SK-N-SH (cell line): ENCODE results near the gene OTOP3. TPM values are rescaled to one million over a fixed set of nuclear protein-coding genes. Genes with fewer than 3 reads are reported as not detected.

Experiments
- CTCF ChIA-PET: fragments of 300-600, 350-600 bp; formaldehyde crosslinking; extraction: SDS; loops from one replicate; lab custom pipeline; 2021; lab: Yijun Ruan, JAX
- POLR2A ChIA-PET: fragments of 350-600 bp; sonication (Branson Sonifier 250); formaldehyde crosslinking; extraction: SDS; loops from one replicate; lab custom pipeline; 2020; ENCODE audit warnings: antibody characterized with exemption, inconsistent platforms; lab: Yijun Ruan, JAX
- DNase-seq: peaks from one replicate; pipeline ENCODE4 v3.0.0; 2012
- H2AFZ ChIP-seq: fragments of 200-600 bp; sonication (generic); 2 replicates; pipeline ENCODE4 v1.8.1; 2016; ENCODE audit warnings: antibody characterized with exemption, mild to moderate bottlenecking, low read depth
- H3F3A ChIP-seq: fragments of 200-600 bp; sonication (generic); replicated peaks from 2 replicates; pipeline ENCODE3; 2016; ENCODE audit warnings: antibody characterized with exemption, mild to moderate bottlenecking; ENCODE audit not compliant: insufficient read depth
- H3K27ac ChIP-seq, 2 experiments: fragments of 200-500 bp in 1 of 2; fragments of 200-600 bp in 1 of 2; sonication (Bioruptor generic) in 1 of 2; sonication (generic), shearing (Covaris generic) in 1 of 2; 2 replicates each; pipeline versions ENCODE4 v1.5.1 to v1.6.1; 2014 to 2016; ENCODE audit warnings: low read depth in 2 of 2, inconsistent platforms in 1 of 2, low read length in 1 of 2, mild to moderate bottlenecking in 1 of 2, mixed read lengths in 1 of 2
- H3K27me3 ChIP-seq: fragments of 200-600 bp; sonication (generic), shearing (Covaris generic); 2 replicates; pipeline ENCODE4 v1.6.1; 2016; ENCODE audit warnings: mixed run types; ENCODE audit not compliant: insufficient read depth
- H3K36me3 ChIP-seq, 2 experiments: fragments of 200-500 bp in 1 of 2; fragments of 200-600 bp in 1 of 2; sonication (Bioruptor generic) in 1 of 2; sonication (generic) in 1 of 2; replicated peaks in 1 of 2; 2 replicates each; pipeline versions ENCODE3 to v1.5.1; 2014 to 2016; ENCODE audit warnings: low read length in 1 of 2, mild to moderate bottlenecking in 1 of 2; ENCODE audit not compliant: insufficient read depth in 2 of 2, control insufficient read depth in 1 of 2
- H3K4me1 ChIP-seq, 2 experiments: fragments of 200-500 bp in 1 of 2; fragments of 200-600 bp in 1 of 2; sonication (Bioruptor generic) in 1 of 2; sonication (generic), shearing (Covaris generic) in 1 of 2; 2 replicates each; pipeline versions ENCODE4 v1.5.1 to v1.6.1; 2014 to 2016; ENCODE audit warnings: low read depth in 1 of 2, low read length in 1 of 2, mixed run types in 1 of 2; ENCODE audit not compliant: insufficient read depth in 2 of 2, control insufficient read depth in 1 of 2
- H3K4me2 ChIP-seq: fragments of 200-600 bp; sonication (generic), shearing (Covaris generic); 2 replicates; pipeline ENCODE4 v1.6.1; 2017; ENCODE audit warnings: mixed run types
- H3K4me3 ChIP-seq, 2 experiments: fragments of 200-500 bp in 1 of 2; fragments of 200-600 bp in 1 of 2; sonication (Bioruptor generic) in 1 of 2; sonication (generic), shearing (Covaris generic) in 1 of 2; 2 replicates each; pipeline versions ENCODE4 v1.5.1 to v1.8.1; 2014 to 2016; ENCODE audit warnings: low read depth in 2 of 2, inconsistent platforms in 1 of 2, low read length in 1 of 2, mild to moderate bottlenecking in 1 of 2, mixed read lengths in 1 of 2, moderate library complexity in 1 of 2
- H3K79me2 ChIP-seq: fragments of 200-600 bp; sonication (generic); 2 replicates; pipeline ENCODE4 v1.8.1; 2017; ENCODE audit warnings: mild to moderate bottlenecking; ENCODE audit not compliant: insufficient read depth
- H3K9ac ChIP-seq: fragments of 200-600 bp; sonication (generic); 2 replicates; pipeline ENCODE4 v1.6.1; 2017; ENCODE audit warnings: mixed run types
- H3K9me2 ChIP-seq: fragments of 200-600 bp; sonication (generic); 2 replicates; pipeline ENCODE4 v1.6.1; 2017; ENCODE audit warnings: mixed run types
- H3K9me3 ChIP-seq: fragments of 200-600 bp; sonication (generic); 2 replicates; pipeline ENCODE4 v1.6.1; 2017; ENCODE audit warnings: mixed run types, mild to moderate bottlenecking, moderate library complexity
- H4K20me1 ChIP-seq: fragments of 200-600 bp; sonication (generic); 2 replicates; pipeline ENCODE4 v1.6.1; 2017; ENCODE audit warnings: mild to moderate bottlenecking, mixed run types; ENCODE audit not compliant: insufficient read depth
- CTCF ChIP-seq: fragments of 200-600 bp; sonication (generic); IDR thresholded peaks from 2 replicates; pipeline ENCODE4 v1.6.1; 2017; ENCODE audit warnings: antibody characterized with exemption, mild to moderate bottlenecking, moderate library complexity
- ELF1 ChIP-seq: IDR thresholded peaks from 2 replicates; pipeline ENCODE4 v1.4.0; 2012
- EP300 ChIP-seq, 2 experiments: IDR thresholded peaks; 2 replicates each; pipeline versions ENCODE4 v1.4.0 to v1.6.1; 2012; ENCODE audit warnings: borderline replicate concordance in 1 of 2, low read depth in 1 of 2, low read length in 1 of 2
- EZH2phosphoT487 ChIP-seq: fragments of 200-600 bp; sonication (generic); IDR thresholded peaks from 2 replicates; pipeline ENCODE4 v1.6.1; 2017; ENCODE audit warnings: low read depth, mixed run types, mild to moderate bottlenecking, antibody characterized with exemption, moderate library complexity, borderline replicate concordance
- GABPA ChIP-seq: IDR thresholded peaks from 2 replicates; pipeline ENCODE4 v1.4.0; 2012; ENCODE audit warnings: low read depth, mild to moderate bottlenecking
- NFIC ChIP-seq: IDR thresholded peaks from 2 replicates; pipeline ENCODE4 v1.4.0; 2012; ENCODE audit warnings: borderline replicate concordance
- SIN3A ChIP-seq: IDR thresholded peaks from 2 replicates; pipeline ENCODE4 v1.6.1; 2012; ENCODE audit warnings: low read depth, mild to moderate bottlenecking, low read length, moderate library complexity, borderline replicate concordance
- SMC3 ChIP-seq: IDR thresholded peaks from 2 replicates; pipeline ENCODE4 v1.6.1; 2012; ENCODE audit warnings: low read depth, low read length, improper control_type of control experiment
- USF1 ChIP-seq: IDR thresholded peaks from 2 replicates; pipeline ENCODE4 v1.4.0; 2012; ENCODE audit warnings: low read depth, borderline replicate concordance
- WGBS: methylation state at CpG from one replicate; pipeline ENCODE4 v1.1.6; 2017; ENCODE audit warnings: low lambda C conversion rate; 5-methylcytosine and 5-hydroxymethylcytosine counted together
- polyA plus RNA-seq, 3 experiments: library from polyadenylated mRNA; depleted of rRNA; stranded (reverse); fragments of >200 nt; gene quantifications; 2 replicates each; pipeline ENCODE4 v1.2.3, GENCODE V29; 2012

Gene OTOP3
- polyA plus RNA-seq, 1 of the 3 experiments (the other 2 are of a cell fraction) = not detected

- ChIA-PET POLR2A (interaction anchor here (4.9 kb wide), 1 partner anchor 52 kb away, joined by 49 read pairs; the partner anchor contains the start of gene MRPL58), CTCF (interaction anchor here (0.6 to 11.0 kb wide), 25 partner anchors 10 to 242 kb away, joined by 3 to 295 read pairs (median 18); partner anchors contain the start of genes CDR2L, HID1, KCTD2 and MRPL58)
- TF ChIP-seq SIN3A (no peak), ELF1 (no peak), NFIC (no peak), GABPA (no peak), EP300 (IDR thresholded peaks at IDR 0.05; ENCODE audit: borderline replicate concordance in 1 of 2, low read depth in 1 of 2, low read length in 1 of 2) (no peak), USF1 (no peak), SMC3 (no peak)
- 72% methylated on average over 12 of the region's 14 CpGs for WGBS
- Histone ChIP-seq H2AFZ (0 out of 2 replicates have a peak overlapping the region, but pooled peaks have one; percentile 2), H3K4me2 (no peak overlapping the region), H3K9ac (no peak overlapping the region), H3K9me3 (no peaks in the 10 kb centered on the region), H3K9me2 (no peaks in the 10 kb centered on the region), H3F3A (no peaks in the 10 kb centered on the region), H4K20me1 (no peaks in the 10 kb centered on the region), H3K27me3 (no peaks in the 10 kb centered on the region; the same call in 1 of the 2 replicates), H3K79me2 (no peaks in the 10 kb centered on the region), H3K4me3 (no peak overlapping the region), H3K27ac (no peak overlapping the region), H3K36me3 (no peaks in the 10 kb centered on the region), H3K4me1 (no peaks in the 10 kb centered on the region; a peak in 1 of 4 replicates)
- no peak for DNase-seq
Observed at GRCh38 chr17:74959826-74960515, 24.3 kb downstream of the OTOP3 start.

- 58% methylated on average over 19 of the region's 19 CpGs for WGBS
- POLR2A ChIA-PET = interaction anchor here (0.5 to 4.9 kb wide), 9 partner anchors 11 to 177 kb away, joined by 3 to 49 read pairs (median 5); partner anchors contain the start of genes HID1, KCTD2, MRPL58 and NT5C
- no peaks in the 10 kb centered on the region for H3K79me2 ChIP-seq
- H3K4me3 ChIP-seq = no peak overlapping the region
- no peaks in the 10 kb centered on the region for H3K9me2 ChIP-seq
- no peak overlapping the region for H3K27ac ChIP-seq
- no peak for TF ChIP-seq EZH2phosphoT487
- TF ChIP-seq CTCF = peak; percentile 19; the same call in 1 of the 2 replicates
- H2AFZ ChIP-seq = 0 out of 2 replicates have a peak overlapping the region, but pooled peaks have one; percentile 2
- CTCF ChIA-PET = interaction anchor here (0.6 to 11.0 kb wide), 41 partner anchors 8 to 472 kb away, joined by 3 to 295 read pairs (median 7); partner anchors contain the start of genes ATP5PD, CDR2L, HID1 and KCTD2
- H3K9ac ChIP-seq = no peak overlapping the region
- no peaks in the 10 kb centered on the region for H3K36me3 ChIP-seq
- no peaks in the 10 kb centered on the region; a peak in 1 of 4 replicates for H3K4me1 ChIP-seq
- no peaks in the 10 kb centered on the region for H4K20me1 ChIP-seq
- H3K27me3 ChIP-seq = no peaks in the 10 kb centered on the region
- no peaks in the 10 kb centered on the region for H3F3A ChIP-seq
- DNase-seq = no peak
- H3K4me2 ChIP-seq = no peak overlapping the region
- no peaks in the 10 kb centered on the region for H3K9me3 ChIP-seq
Observed at GRCh38 chr17:74960570-74961342, 25.1 kb downstream of the OTOP3 start.
